DOHH2 (cell line): ENCODE measurements around the gene MYH13.

Experiments
- CTCF ChIP-seq: fragments of 200-600 bp; sonication (generic); IDR thresholded peaks from one replicate; pipeline ENCODE4 v1.5.1; 2014; ENCODE audit warnings: antibody characterized with exemption, mild to moderate bottlenecking, low read depth, low read length; ENCODE audit not compliant: poor library complexity, severe bottlenecking
- EZH2phosphoT487 ChIP-seq: fragments of 200-600 bp; sonication (generic); IDR thresholded peaks from 2 replicates; pipeline ENCODE4 v1.6.1; 2017; ENCODE audit warnings: borderline replicate concordance, mild to moderate bottlenecking, antibody characterized with exemption, low read length, moderate library complexity, mixed read lengths

GRCh38 chr17:10309003-10309974, 63.5 kb downstream of the MYH13 start:
- TF ChIP-seq CTCF = no peak
- TF ChIP-seq EZH2phosphoT487 = no peak
